ENCODE measurements around the gene PGAP3.

Gene PGAP3

GRCh38 chr17:39667945-39668924, 19.6 kb downstream of the PGAP3 start, which contains the start of gene PNMT:
Gene PNMT, plus strand, starts transcription at chr17:39668453. Its CDS starts 23 bp downstream, at chr17:39668476.
- CTCF ChIA-PET = interaction anchor here (0.6 to 11.6 kb wide), 21 partner anchors 8 to 550 kb away, joined by 3 to 168 read pairs (median 5); partner anchors contain the start of genes MIEN1 and PPP1R1B
- Histone ChIP-seq H3K9me3 (ENCODE audit: control insufficient read depth, insufficient read depth, low read depth, low read length) (no peaks in the 10 kb centered on the region), H3K4me1 (ENCODE audit: control insufficient read depth, insufficient read depth, low read length) (peaks cover 8% of the 10 kb centered on the region), H3K4me3 (ENCODE audit: low read depth, low read length) (peak within 1 kb of the TSS; percentile 34), H3K36me3 (ENCODE audit: control insufficient read depth in 2 of 2, insufficient read depth in 1 of 2, low read length in 2 of 2) (no peaks in the 10 kb centered on the region), H3K27ac (ENCODE audit: extremely low read depth, low read depth, low read length) (peak within 1 kb of the TSS; percentile 69; the same call in 1 of the 2 replicates)
- POLR2A ChIA-PET = interaction anchor here (0.6 to 4.0 kb wide), 4 partner anchors 25 to 62 kb away, joined by 3 to 17 read pairs (median 7); partner anchors contain the start of genes ERBB2 and MIEN1
- peak; percentile 98 for TF ChIP-seq KLF1 (tag by site-specific recombination; IDR thresholded peaks at IDR 0.05)
- TF ChIP-seq KLF8 (tag by site-specific recombination; IDR thresholded peaks at IDR 0.05) = peak; percentile 63
- TF ChIP-seq GFI1B (tag by site-specific recombination; IDR thresholded peaks at IDR 0.05) = no peak
- no peak for TF ChIP-seq ZNF670 (tag by site-specific recombination; IDR thresholded peaks at IDR 0.05; ENCODE audit: low read depth)
- TF ChIP-seq PRDM1 (tag by site-specific recombination; IDR thresholded peaks at IDR 0.05) = peak; percentile 86
- TF ChIP-seq SP7 (tag by site-specific recombination; IDR thresholded peaks at IDR 0.05) = peak; percentile 53
- TF ChIP-seq ZNF521 (tag by site-specific recombination; IDR thresholded peaks at IDR 0.05) = no peak
- peak; percentile 50; the same call in 1 of the 2 replicates for TF ChIP-seq PATZ1 (tag by site-specific recombination; IDR thresholded peaks at IDR 0.05)
- TF ChIP-seq ZEB2 (tag by site-specific recombination; IDR thresholded peaks at IDR 0.05) = peak; percentile 86
- TF ChIP-seq, protein P1, sequence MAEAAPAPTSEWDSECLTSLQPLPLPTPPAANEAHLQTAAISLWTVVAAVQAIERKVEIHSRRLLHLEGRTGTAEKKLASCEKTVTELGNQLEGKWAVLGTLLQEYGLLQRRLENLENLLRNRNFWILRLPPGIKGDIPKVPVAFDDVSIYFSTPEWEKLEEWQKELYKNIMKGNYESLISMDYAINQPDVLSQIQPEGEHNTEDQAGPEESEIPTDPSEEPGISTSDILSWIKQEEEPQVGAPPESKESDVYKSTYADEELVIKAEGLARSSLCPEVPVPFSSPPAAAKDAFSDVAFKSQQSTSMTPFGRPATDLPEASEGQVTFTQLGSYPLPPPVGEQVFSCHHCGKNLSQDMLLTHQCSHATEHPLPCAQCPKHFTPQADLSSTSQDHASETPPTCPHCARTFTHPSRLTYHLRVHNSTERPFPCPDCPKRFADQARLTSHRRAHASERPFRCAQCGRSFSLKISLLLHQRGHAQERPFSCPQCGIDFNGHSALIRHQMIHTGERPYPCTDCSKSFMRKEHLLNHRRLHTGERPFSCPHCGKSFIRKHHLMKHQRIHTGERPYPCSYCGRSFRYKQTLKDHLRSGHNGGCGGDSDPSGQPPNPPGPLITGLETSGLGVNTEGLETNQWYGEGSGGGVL (tag by site-specific recombination; IDR thresholded peaks at IDR 0.05) = peak; percentile 68
- TF ChIP-seq ZBTB48 (tag by site-specific recombination; IDR thresholded peaks at IDR 0.05) = peak; percentile 76
- TF ChIP-seq ZNF544 (tag by site-specific recombination; IDR thresholded peaks at IDR 0.05) = no peak
- TF ChIP-seq, protein P2, sequence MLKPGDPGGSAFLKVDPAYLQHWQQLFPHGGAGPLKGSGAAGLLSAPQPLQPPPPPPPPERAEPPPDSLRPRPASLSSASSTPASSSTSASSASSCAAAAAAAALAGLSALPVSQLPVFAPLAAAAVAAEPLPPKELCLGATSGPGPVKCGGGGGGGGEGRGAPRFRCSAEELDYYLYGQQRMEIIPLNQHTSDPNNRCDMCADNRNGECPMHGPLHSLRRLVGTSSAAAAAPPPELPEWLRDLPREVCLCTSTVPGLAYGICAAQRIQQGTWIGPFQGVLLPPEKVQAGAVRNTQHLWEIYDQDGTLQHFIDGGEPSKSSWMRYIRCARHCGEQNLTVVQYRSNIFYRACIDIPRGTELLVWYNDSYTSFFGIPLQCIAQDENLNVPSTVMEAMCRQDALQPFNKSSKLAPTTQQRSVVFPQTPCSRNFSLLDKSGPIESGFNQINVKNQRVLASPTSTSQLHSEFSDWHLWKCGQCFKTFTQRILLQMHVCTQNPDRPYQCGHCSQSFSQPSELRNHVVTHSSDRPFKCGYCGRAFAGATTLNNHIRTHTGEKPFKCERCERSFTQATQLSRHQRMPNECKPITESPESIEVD (tag by site-specific recombination; IDR thresholded peaks at IDR 0.05) = no peak
- peak; percentile 89 for TF ChIP-seq ZNF600 (tag by site-specific recombination; IDR thresholded peaks at IDR 0.05)
- peak; percentile 72 for TF ChIP-seq ZBTB26 (tag by site-specific recombination; optimal IDR thresholded peaks at IDR 0.05)
- TF ChIP-seq, protein P3, sequence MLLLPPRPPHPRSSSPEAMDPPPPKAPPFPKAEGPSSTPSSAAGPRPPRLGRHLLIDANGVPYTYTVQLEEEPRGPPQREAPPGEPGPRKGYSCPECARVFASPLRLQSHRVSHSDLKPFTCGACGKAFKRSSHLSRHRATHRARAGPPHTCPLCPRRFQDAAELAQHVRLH (tag by site-specific recombination; IDR thresholded peaks at IDR 0.05) = peak; percentile 47; the same call in 1 of the 2 replicates
- TF ChIP-seq ZNF596 (tag by site-specific recombination; IDR thresholded peaks at IDR 0.05) = peak; percentile 64; the same call in 1 of the 2 replicates
- TF ChIP-seq PRDM10 (tag by site-specific recombination; IDR thresholded peaks at IDR 0.05) = peak; percentile 56; the same call in 1 of the 2 replicates
- TF ChIP-seq SP3 (tag by site-specific recombination; IDR thresholded peaks at IDR 0.05) = 0 out of 2 replicates have a peak, but pooled peaks have one; percentile 11
- TF ChIP-seq ZNF2 (tag by site-specific recombination; IDR thresholded peaks at IDR 0.05) = peak; percentile 91
- TF ChIP-seq, protein P4, sequence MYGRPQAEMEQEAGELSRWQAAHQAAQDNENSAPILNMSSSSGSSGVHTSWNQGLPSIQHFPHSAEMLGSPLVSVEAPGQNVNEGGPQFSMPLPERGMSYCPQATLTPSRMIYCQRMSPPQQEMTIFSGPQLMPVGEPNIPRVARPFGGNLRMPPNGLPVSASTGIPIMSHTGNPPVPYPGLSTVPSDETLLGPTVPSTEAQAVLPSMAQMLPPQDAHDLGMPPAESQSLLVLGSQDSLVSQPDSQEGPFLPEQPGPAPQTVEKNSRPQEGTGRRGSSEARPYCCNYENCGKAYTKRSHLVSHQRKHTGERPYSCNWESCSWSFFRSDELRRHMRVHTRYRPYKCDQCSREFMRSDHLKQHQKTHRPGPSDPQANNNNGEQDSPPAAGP (tag by site-specific recombination; IDR thresholded peaks at IDR 0.05) = no peak
- 0 out of 2 replicates have a peak, but pooled peaks have one; percentile 27 for TF ChIP-seq ZNF610 (tag by site-specific recombination; IDR thresholded peaks at IDR 0.05; ENCODE audit: borderline replicate concordance)
- peak; percentile 39; the same call in 1 of the 2 replicates for TF ChIP-seq KLF16 (tag by site-specific recombination; IDR thresholded peaks at IDR 0.05)
- TF ChIP-seq ZNF366 (tag by site-specific recombination; conservative IDR thresholded peaks at IDR 0.05) = peak; percentile 63; the same call in 1 of the 2 replicates

Measured in HEK293 (cell line).